Suppressor macrophage (primary cell): ENCODE measurements around the gene CENPF.

ENCODE experiments used
- DNase-seq, 4 experiments: peaks; one replicate each; pipeline ENCODE4 v3.0.0-alpha.2; 2020 to 2022

The CENPF gene

GRCh38 chr1:214712737-214713136 is 109.7 kb downstream of the CENPF start:
- DNase-seq: no peak
